Keratinocyte (primary cell): ENCODE measurements around the gene CD163. TPM values are rescaled to one million over a fixed set of nuclear protein-coding genes. Genes with fewer than 3 reads are reported as not detected.

ENCODE experiments used
- DNase-seq: peaks from one replicate; pipeline ENCODE4 v3.0.0-alpha.2; 2011; ENCODE audit warnings: low read depth, missing footprints, low spot score
- FAIRE-seq: peaks from 2 replicates; lab custom pipeline; 2011; peaks lifted over from hg19 to GRCh38; lab: Jason Lieb, UNC
- H2AFZ ChIP-seq: 2 replicates; pipeline ENCODE4 v1.6.0; 2012; ENCODE audit warnings: low read length, control low read depth, inconsistent platforms; ENCODE audit not compliant: control insufficient read depth
- H3K27ac ChIP-seq: 2 replicates; pipeline ENCODE4 v1.5.1; 2011; ENCODE audit warnings: low read length; ENCODE audit not compliant: control insufficient read depth, insufficient read depth
- H3K27me3 ChIP-seq: 3 replicates; pipeline ENCODE4 v1.6.0; 2011; ENCODE audit warnings: low read length; ENCODE audit not compliant: control insufficient read depth, insufficient read depth; ENCODE audit errors: extremely low read depth
- H3K36me3 ChIP-seq, 2 experiments: 2 replicates in 1 of 2; 3 replicates in 1 of 2; pipeline ENCODE4 v1.5.1; 2011; ENCODE audit warnings: low read length in 2 of 2, mild to moderate bottlenecking in 1 of 2; ENCODE audit not compliant: control insufficient read depth in 2 of 2, insufficient read depth in 2 of 2; ENCODE audit errors: extremely low read depth in 1 of 2
- H3K4me1 ChIP-seq: 3 replicates; pipeline ENCODE4 v1.5.1; 2011; ENCODE audit warnings: low read length; ENCODE audit not compliant: control insufficient read depth, insufficient read depth; ENCODE audit errors: extremely low read depth
- H3K4me2 ChIP-seq: 3 replicates; pipeline ENCODE4 v1.6.0; 2011; ENCODE audit warnings: low read depth, low read length; ENCODE audit not compliant: control insufficient read depth, insufficient read depth; ENCODE audit errors: extremely low read depth
- H3K4me3 ChIP-seq, 3 experiments: fragments of 200-600 bp in 1 of 3; sonication (generic) in 1 of 3; 2 replicates in 2 of 3; 3 replicates in 1 of 3; pipeline ENCODE4 v1.5.1; 2011 to 2016; ENCODE audit warnings: low read length in 3 of 3, mild to moderate bottlenecking in 3 of 3, control low read depth in 2 of 3, inconsistent platforms in 1 of 3, low read depth in 1 of 3, mixed read lengths in 1 of 3, mixed run types in 1 of 3, moderate library complexity in 1 of 3; ENCODE audit not compliant: control insufficient read depth in 2 of 3, insufficient read depth in 2 of 3; ENCODE audit errors: extremely low read depth in 1 of 3
- H3K79me2 ChIP-seq: 2 replicates; pipeline ENCODE4 v1.6.0; 2012; ENCODE audit warnings: low read length; ENCODE audit not compliant: control insufficient read depth, insufficient read depth
- H3K9ac ChIP-seq: 3 replicates; pipeline ENCODE4 v1.6.0; 2011; ENCODE audit warnings: low read length; ENCODE audit not compliant: control insufficient read depth, insufficient read depth; ENCODE audit errors: extremely low read depth
- H3K9me1 ChIP-seq: 3 replicates; pipeline ENCODE4 v1.6.0; 2011; ENCODE audit warnings: low read length; ENCODE audit not compliant: control insufficient read depth, insufficient read depth; ENCODE audit errors: extremely low read depth
- H3K9me3 ChIP-seq: 2 replicates; pipeline ENCODE4 v1.5.1; 2012; ENCODE audit warnings: low read depth, low read length; ENCODE audit not compliant: control insufficient read depth
- H4K20me1 ChIP-seq: 3 replicates; pipeline ENCODE4 v1.6.0; 2011; ENCODE audit warnings: low read length; ENCODE audit not compliant: control insufficient read depth, insufficient read depth; ENCODE audit errors: extremely low read depth
- CTCF ChIP-seq, 3 experiments: IDR thresholded peaks in 1 of 3; conservative IDR thresholded peaks in 1 of 3; optimal IDR thresholded peaks in 1 of 3; 2 replicates in 2 of 3; 3 replicates in 1 of 3; pipeline versions ENCODE3 to v1.5.1; 2011; ENCODE audit warnings: low read length in 3 of 3, mild to moderate bottlenecking in 3 of 3, moderate library complexity in 2 of 3, control low read depth in 1 of 3, inconsistent platforms in 1 of 3; ENCODE audit not compliant: insufficient read depth in 2 of 3; ENCODE audit errors: extremely low read depth in 1 of 3
- EZH2 ChIP-seq: IDR thresholded peaks from one replicate; pipeline ENCODE4 v1.6.1; 2012; ENCODE audit warnings: inconsistent platforms, mild to moderate bottlenecking, low read length, moderate library complexity
- dilution Hi-C: fragments of 300-500 bp; cut with MboI; formaldehyde crosslinking; loops from one replicate; pipeline ENCODE4 v1.7.0; 2020; ENCODE audit warnings: low sequenced_read_pairs; ENCODE audit not compliant: extremely low pct_ligation_motif_present
- polyA plus RNA-seq, 5 experiments: library from polyadenylated mRNA; depleted of rRNA in 3 of 5; stranded (reverse) in 3 of 5; stranded (forward) in 1 of 5; unstranded in 1 of 5; fragments of >200 nt; gene quantifications; 1 replicate in 1 of 5; 2 replicates in 3 of 5; 3 replicates in 1 of 5; pipeline versions ENCODE4 v1.2.1 to v1.2.3, GENCODE V29; 2011 to 2012; ENCODE audit warnings: missing spikeins in 2 of 5, low read depth in 1 of 5, low replicate concordance in 1 of 5

Gene CD163
- polyA plus RNA-seq, 1 donor (not counting 4 experiments of a cell fraction or from before 2014, with no cell fraction given), result 0.14 TPM

- no peak within 1 kb of the TSS for H3K27ac ChIP-seq
- TF ChIP-seq CTCF (optimal IDR thresholded peaks at IDR 0.05 in 1 of 3, IDR thresholded peaks at IDR 0.05 in 1 of 3, conservative IDR thresholded peaks at IDR 0.05 in 1 of 3; ENCODE audit: extremely low read depth in 1 of 3, insufficient read depth in 2 of 3, low read length in 3 of 3), result no peak
- TF ChIP-seq EZH2, result no peak
- H3K36me3 ChIP-seq, result no peaks in the 10 kb centered on the region
- H3K9me1 ChIP-seq, result no peaks in the 10 kb centered on the region
- H3K4me2 ChIP-seq, result no peak within 1 kb of the TSS
- H4K20me1 ChIP-seq, result no peaks in the 10 kb centered on the region
- H3K79me2 ChIP-seq, result no peaks in the 10 kb centered on the region
- dilution Hi-C loops, result no loop called here
- FAIRE-seq, result no peak
- no peaks in the 10 kb centered on the region for H3K9me3 ChIP-seq
- no peaks in the 10 kb centered on the region for H3K27me3 ChIP-seq
- no peak within 1 kb of the TSS for H2AFZ ChIP-seq
- DNase-seq, result no peak
- H3K9ac ChIP-seq, result no peak within 1 kb of the TSS
- H3K4me3 ChIP-seq, result no peak within 1 kb of the TSS
- H3K4me1 ChIP-seq, result no peaks in the 10 kb centered on the region
Measured at GRCh38 chr12:7444076-7444475, 59.5 kb downstream of the CD163 start, which contains the start of gene CD163L1. TSS of gene CD163L1 (minus strand) at chr12:7444153. CDS start at chr12:7444127, 26 bp downstream.

- H3K9me1 ChIP-seq, result no peaks in the 10 kb centered on the region
- H3K4me1 ChIP-seq, result no peaks in the 10 kb centered on the region
- no peaks in the 10 kb centered on the region for H3K36me3 ChIP-seq
- no peak overlapping the region for H3K9ac ChIP-seq
- FAIRE-seq (no peak), DNase-seq (no peak)
- H4K20me1 ChIP-seq, result no peaks in the 10 kb centered on the region
- H3K27ac ChIP-seq, result no peak overlapping the region
- no peak overlapping the region for H3K4me2 ChIP-seq
- no peaks in the 10 kb centered on the region for H3K9me3 ChIP-seq
- H3K4me3 ChIP-seq, result no peak overlapping the region
- TF ChIP-seq EZH2 (no peak), CTCF (optimal IDR thresholded peaks at IDR 0.05 in 1 of 3, IDR thresholded peaks at IDR 0.05 in 1 of 3, conservative IDR thresholded peaks at IDR 0.05 in 1 of 3; ENCODE audit: extremely low read depth in 1 of 3, insufficient read depth in 2 of 3, low read length in 3 of 3) (no peak)
- H3K27me3 ChIP-seq, result no peaks in the 10 kb centered on the region
- dilution Hi-C loops, result no loop called here
- H3K79me2 ChIP-seq, result no peaks in the 10 kb centered on the region
- H2AFZ ChIP-seq, result no peak overlapping the region
Measured at GRCh38 chr12:7441216-7441615, 62.4 kb downstream of the CD163 start.
